Bone marrow (tissue), 2 donors: ENCODE measurements around the gene LFNG.
A peak's percentile ranks its signal among the peaks of the same experiment; 100 is the strongest.

Experiments
- DNase-seq, 2 donors: peaks; one replicate each; lab custom pipeline; 2025; lab: John Stamatoyannopoulos, UW

Gene LFNG

GRCh38 chr7:2503056-2503941 lies 16.3 kb upstream of the LFNG start:
- DNase-seq, result no peak

DNA sequence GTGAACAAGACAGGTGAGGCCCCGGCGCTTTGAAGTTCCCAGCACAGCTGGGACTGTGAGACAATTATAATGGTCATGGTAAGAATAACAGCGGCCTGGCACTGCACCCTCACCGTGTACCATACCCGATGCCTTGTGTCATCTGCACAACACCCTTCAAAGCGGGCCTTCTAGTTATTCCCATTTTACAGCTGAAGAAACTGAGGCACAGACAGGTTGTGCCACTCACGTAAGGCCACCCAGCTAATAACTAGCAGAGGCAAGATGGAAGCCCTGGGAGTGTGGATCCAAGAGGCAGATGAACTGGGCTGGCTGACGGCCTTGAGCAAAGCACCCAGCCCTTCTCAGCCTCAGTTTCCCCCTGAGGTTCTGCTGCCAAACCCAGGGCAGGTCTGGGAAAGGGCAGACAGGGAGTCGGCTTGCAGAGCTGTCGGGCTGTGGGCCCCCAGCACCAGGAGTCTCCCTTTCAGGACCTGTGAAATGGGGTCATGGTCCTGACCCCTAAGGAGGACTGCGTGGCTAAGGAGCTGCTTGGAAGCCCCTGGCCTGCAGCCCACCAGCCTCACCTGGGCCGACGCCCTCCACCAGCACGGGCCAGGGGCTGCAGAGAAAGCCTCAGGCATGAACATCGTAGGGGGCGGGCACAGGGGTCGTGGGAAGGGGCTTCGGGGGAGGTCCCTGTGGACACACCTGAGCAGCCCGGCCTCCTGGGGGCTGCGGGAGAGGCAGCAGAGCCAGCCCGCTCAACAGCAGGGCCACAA lies 15.3 kb upstream of the LFNG start:
- DNase-seq, result no peak

GRCh38 chr7:2504889-2505375 lies 14.6 kb upstream of the LFNG start:
- no peak for DNase-seq

DNA sequence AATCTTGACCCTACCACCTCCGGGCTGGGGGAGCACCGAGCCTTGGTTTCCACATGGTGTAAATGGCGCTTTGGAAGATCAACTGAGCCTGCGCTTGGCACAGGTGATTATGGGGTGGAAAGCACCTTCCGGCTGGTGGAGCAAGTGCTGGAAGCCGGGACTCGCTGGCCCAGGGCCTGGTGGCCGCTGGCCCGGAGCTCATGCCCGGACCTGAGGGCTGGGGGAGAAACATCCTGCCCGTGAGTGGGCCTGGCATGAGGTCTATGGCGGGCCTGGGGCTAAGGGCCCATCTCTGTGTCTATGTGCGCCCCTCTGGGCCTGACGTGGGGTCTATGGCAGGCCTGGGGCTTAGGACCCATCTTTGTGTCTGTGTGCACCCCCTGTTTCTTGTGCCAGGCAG lies 14.2 kb upstream of the LFNG start:
- DNase-seq, result no peak

GRCh38 chr7:2507208-2507916 lies 12.2 kb upstream of the LFNG start:
- DNase-seq, result no peak

- DNase-seq, result no peak
These were observed 11.7 kb upstream of the LFNG start for GRCh38 chr7:2507917-2508306.

- DNase-seq, result peak in 1 of 2 donors; percentile 80
These were observed 11.0 kb upstream of the LFNG start for GRCh38 chr7:2508327-2509215.

- DNase-seq, result no peak
These were observed 10.2 kb upstream of the LFNG start for GRCh38 chr7:2509298-2509906.

DNA sequence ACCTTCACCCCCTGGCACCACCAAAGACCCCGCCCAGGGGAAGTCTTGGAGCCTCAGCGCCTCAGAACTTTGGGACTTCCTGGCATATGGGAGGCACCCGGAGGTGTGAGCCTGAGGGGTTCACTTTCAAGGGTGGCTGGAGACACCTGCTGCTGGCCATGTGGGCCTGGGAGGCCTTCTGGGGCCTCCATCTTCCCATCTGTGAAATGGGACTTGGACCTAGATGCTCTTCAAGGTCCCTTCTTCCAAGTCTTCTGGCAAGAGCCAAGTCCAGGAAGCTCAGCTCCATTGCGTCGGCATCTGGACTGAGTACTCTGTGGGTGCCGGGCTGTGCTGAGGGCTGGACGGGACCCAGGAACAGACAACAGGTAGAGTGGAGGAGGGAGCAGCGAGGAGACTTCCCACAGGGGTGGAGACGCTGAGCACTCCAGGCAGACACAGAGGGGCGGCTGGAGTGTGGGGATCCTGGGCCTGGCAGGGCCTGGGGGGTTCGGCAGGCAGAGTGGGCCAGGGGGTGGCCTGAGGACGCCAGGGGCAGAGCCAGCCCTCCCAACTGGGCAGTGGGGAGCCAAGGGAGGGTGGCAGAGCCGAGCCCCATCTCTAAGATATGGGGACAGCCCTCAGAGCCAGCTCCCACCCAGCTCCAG lies 9.3 kb upstream of the LFNG start:
- DNase-seq, result no peak

GRCh38 chr7:2510909-2511768 lies 8.4 kb upstream of the LFNG start:
- peak; percentile 62 to 72 for DNase-seq

DNA sequence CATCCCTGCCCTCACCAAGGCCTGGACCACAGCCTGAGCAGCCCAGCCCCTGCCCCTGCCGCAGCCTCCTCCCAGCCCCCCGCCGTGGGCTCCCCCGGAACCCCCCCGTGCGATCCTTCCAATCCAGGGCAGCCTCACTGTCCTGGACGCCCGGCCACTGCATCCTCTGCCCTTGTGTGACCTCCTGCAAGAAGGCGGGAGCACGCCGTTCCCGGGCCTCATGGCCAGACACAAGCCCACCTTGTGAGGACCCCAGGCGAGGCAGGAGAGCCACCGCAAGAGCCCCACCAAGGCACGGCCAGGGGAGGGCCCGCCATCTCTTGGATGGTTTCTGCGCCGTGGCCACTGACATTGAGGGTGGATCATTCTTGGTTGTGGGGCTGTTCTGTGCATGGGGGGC lies 7.8 kb upstream of the LFNG start:
- no peak for DNase-seq

- no peak for DNase-seq
These were observed 7.4 kb upstream of the LFNG start for GRCh38 chr7:2512179-2512661.

GRCh38 chr7:2512713-2513112 lies 6.9 kb upstream of the LFNG start:
- DNase-seq, result no peak

GRCh38 chr7:2513702-2514101 lies 5.9 kb upstream of the LFNG start:
- DNase-seq, result no peak

GRCh38 chr7:2514473-2515423 lies 4.8 kb upstream of the LFNG start:
- DNase-seq, result no peak

GRCh38 chr7:2515424-2516193 lies 4.0 kb upstream of the LFNG start:
- DNase-seq, result no peak

GRCh38 chr7:2516194-2516555 lies 3.4 kb upstream of the LFNG start:
- DNase-seq, result no peak

DNA sequence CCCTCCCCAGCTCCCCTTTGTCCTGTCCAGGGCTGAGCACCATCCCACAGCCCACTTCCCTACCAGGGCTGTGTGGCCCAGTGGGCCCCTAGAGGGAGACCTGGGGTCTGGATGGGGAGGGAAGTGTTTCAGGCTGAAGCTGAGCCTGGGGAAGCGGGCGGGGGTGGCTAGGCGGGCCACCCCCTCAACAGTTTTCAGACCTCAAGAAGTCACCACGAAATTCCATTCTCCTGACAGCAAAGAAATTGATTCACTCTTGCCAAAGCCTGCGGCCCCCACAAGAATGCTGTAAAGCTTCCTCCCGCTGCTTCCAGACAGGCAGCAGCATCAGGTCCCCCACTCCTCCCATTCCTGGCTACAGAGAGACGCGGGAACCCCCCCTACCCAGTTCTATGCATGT lies 2.5 kb upstream of the LFNG start:
- DNase-seq, result no peak
